ENCODE measurements around the gene NMT1.
A peak's percentile ranks its signal among the peaks of the same experiment; 100 is the strongest.

DNA sequence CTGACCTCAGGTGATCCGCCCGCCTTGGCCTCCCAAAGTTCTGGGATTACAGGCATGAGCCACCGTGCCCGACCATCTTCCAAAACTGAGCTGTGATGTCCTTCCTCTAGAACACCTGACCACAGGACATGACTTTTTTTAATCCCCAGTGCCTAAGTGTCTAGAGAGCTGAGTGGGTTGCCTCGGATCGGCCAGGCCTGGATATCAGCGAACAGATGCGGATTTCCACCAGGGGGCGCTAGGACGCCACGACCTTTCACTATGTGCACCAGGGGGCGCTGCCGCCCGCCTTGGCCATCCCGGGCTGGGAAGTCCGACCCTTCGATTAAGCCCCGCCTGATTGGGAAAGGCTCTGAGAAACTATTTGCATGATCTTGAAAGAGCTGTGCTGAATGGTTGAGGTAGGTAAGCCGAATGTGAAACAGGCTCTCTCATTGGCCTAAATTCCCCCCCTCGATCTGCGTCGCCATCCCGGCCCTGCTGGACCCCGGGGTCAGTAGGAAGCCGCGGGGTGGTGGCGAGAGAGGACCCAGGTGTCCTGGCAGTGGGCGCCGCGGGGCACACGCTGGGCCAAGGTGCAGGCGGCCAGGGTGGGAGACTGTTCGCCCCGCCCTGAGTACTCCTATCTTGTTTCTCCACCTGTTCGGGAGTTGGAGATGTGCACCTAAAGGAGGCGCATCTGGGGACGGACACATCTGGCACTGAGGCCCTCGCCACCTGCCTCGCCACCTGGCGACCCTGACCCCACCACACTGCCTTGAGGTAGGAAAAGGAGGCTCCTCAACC, 74.3 kb downstream of the NMT1 start, which contains the start of gene ACBD4:
- TF ChIP-seq EZH2 (IDR thresholded peaks at IDR 0.05) (no peak), EZH2phosphoT487 (IDR thresholded peaks at IDR 0.05) (no peak)
- TF ChIP-seq, protein P1, sequence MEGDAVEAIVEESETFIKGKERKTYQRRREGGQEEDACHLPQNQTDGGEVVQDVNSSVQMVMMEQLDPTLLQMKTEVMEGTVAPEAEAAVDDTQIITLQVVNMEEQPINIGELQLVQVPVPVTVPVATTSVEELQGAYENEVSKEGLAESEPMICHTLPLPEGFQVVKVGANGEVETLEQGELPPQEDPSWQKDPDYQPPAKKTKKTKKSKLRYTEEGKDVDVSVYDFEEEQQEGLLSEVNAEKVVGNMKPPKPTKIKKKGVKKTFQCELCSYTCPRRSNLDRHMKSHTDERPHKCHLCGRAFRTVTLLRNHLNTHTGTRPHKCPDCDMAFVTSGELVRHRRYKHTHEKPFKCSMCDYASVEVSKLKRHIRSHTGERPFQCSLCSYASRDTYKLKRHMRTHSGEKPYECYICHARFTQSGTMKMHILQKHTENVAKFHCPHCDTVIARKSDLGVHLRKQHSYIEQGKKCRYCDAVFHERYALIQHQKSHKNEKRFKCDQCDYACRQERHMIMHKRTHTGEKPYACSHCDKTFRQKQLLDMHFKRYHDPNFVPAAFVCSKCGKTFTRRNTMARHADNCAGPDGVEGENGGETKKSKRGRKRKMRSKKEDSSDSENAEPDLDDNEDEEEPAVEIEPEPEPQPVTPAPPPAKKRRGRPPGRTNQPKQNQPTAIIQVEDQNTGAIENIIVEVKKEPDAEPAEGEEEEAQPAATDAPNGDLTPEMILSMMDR (IDR thresholded peaks at IDR 0.05) = peak; percentile 100

All from neural progenitor cell (in vitro differentiated cells).